Keratinocyte (primary cell): ENCODE measurements around the gene TRIL. TPM values are rescaled to one million over a fixed set of nuclear protein-coding genes. Genes with fewer than 3 reads are reported as not detected.

ENCODE experiments used
- DNase-seq: peaks from one replicate; pipeline ENCODE4 v3.0.0-alpha.2; 2011; ENCODE audit warnings: low read depth, missing footprints, low spot score
- FAIRE-seq: peaks from 2 replicates; lab custom pipeline; 2011; peaks lifted over from hg19 to GRCh38; lab: Jason Lieb, UNC
- H2AFZ ChIP-seq: 2 replicates; pipeline ENCODE4 v1.6.0; 2012; ENCODE audit warnings: low read length, control low read depth, inconsistent platforms; ENCODE audit not compliant: control insufficient read depth
- H3K27ac ChIP-seq: 2 replicates; pipeline ENCODE4 v1.5.1; 2011; ENCODE audit warnings: low read length; ENCODE audit not compliant: control insufficient read depth, insufficient read depth
- H3K27me3 ChIP-seq: 3 replicates; pipeline ENCODE4 v1.6.0; 2011; ENCODE audit warnings: low read length; ENCODE audit not compliant: control insufficient read depth, insufficient read depth; ENCODE audit errors: extremely low read depth
- H3K36me3 ChIP-seq, 2 experiments: 2 replicates in 1 of 2; 3 replicates in 1 of 2; pipeline ENCODE4 v1.5.1; 2011; ENCODE audit warnings: low read length in 2 of 2, mild to moderate bottlenecking in 1 of 2; ENCODE audit not compliant: control insufficient read depth in 2 of 2, insufficient read depth in 2 of 2; ENCODE audit errors: extremely low read depth in 1 of 2
- H3K4me1 ChIP-seq: 3 replicates; pipeline ENCODE4 v1.5.1; 2011; ENCODE audit warnings: low read length; ENCODE audit not compliant: control insufficient read depth, insufficient read depth; ENCODE audit errors: extremely low read depth
- H3K4me2 ChIP-seq: 3 replicates; pipeline ENCODE4 v1.6.0; 2011; ENCODE audit warnings: low read depth, low read length; ENCODE audit not compliant: control insufficient read depth, insufficient read depth; ENCODE audit errors: extremely low read depth
- H3K4me3 ChIP-seq, 3 experiments: fragments of 200-600 bp in 1 of 3; sonication (generic) in 1 of 3; 2 replicates in 2 of 3; 3 replicates in 1 of 3; pipeline ENCODE4 v1.5.1; 2011 to 2016; ENCODE audit warnings: low read length in 3 of 3, mild to moderate bottlenecking in 3 of 3, control low read depth in 2 of 3, inconsistent platforms in 1 of 3, low read depth in 1 of 3, mixed read lengths in 1 of 3, mixed run types in 1 of 3, moderate library complexity in 1 of 3; ENCODE audit not compliant: control insufficient read depth in 2 of 3, insufficient read depth in 2 of 3; ENCODE audit errors: extremely low read depth in 1 of 3
- H3K79me2 ChIP-seq: 2 replicates; pipeline ENCODE4 v1.6.0; 2012; ENCODE audit warnings: low read length; ENCODE audit not compliant: control insufficient read depth, insufficient read depth
- H3K9ac ChIP-seq: 3 replicates; pipeline ENCODE4 v1.6.0; 2011; ENCODE audit warnings: low read length; ENCODE audit not compliant: control insufficient read depth, insufficient read depth; ENCODE audit errors: extremely low read depth
- H3K9me1 ChIP-seq: 3 replicates; pipeline ENCODE4 v1.6.0; 2011; ENCODE audit warnings: low read length; ENCODE audit not compliant: control insufficient read depth, insufficient read depth; ENCODE audit errors: extremely low read depth
- H3K9me3 ChIP-seq: 2 replicates; pipeline ENCODE4 v1.5.1; 2012; ENCODE audit warnings: low read depth, low read length; ENCODE audit not compliant: control insufficient read depth
- H4K20me1 ChIP-seq: 3 replicates; pipeline ENCODE4 v1.6.0; 2011; ENCODE audit warnings: low read length; ENCODE audit not compliant: control insufficient read depth, insufficient read depth; ENCODE audit errors: extremely low read depth
- EZH2 ChIP-seq: IDR thresholded peaks from one replicate; pipeline ENCODE4 v1.6.1; 2012; ENCODE audit warnings: inconsistent platforms, mild to moderate bottlenecking, low read length, moderate library complexity
- dilution Hi-C: fragments of 300-500 bp; cut with MboI; formaldehyde crosslinking; loops from one replicate; pipeline ENCODE4 v1.7.0; 2020; ENCODE audit warnings: low sequenced_read_pairs; ENCODE audit not compliant: extremely low pct_ligation_motif_present
- polyA plus RNA-seq, 5 experiments: library from polyadenylated mRNA; depleted of rRNA in 3 of 5; stranded (reverse) in 3 of 5; stranded (forward) in 1 of 5; unstranded in 1 of 5; fragments of >200 nt; gene quantifications; 1 replicate in 1 of 5; 2 replicates in 3 of 5; 3 replicates in 1 of 5; pipeline versions ENCODE4 v1.2.1 to v1.2.3, GENCODE V29; 2011 to 2012; ENCODE audit warnings: missing spikeins in 2 of 5, low read depth in 1 of 5, low replicate concordance in 1 of 5
- TF ChIP-seq, protein P1 (sequence below), 3 experiments: IDR thresholded peaks in 1 of 3; conservative IDR thresholded peaks in 1 of 3; optimal IDR thresholded peaks in 1 of 3; 2 replicates in 2 of 3; 3 replicates in 1 of 3; pipeline versions ENCODE3 to v1.5.1; 2011; ENCODE audit warnings: low read length in 3 of 3, mild to moderate bottlenecking in 3 of 3, moderate library complexity in 2 of 3, control low read depth in 1 of 3, inconsistent platforms in 1 of 3; ENCODE audit not compliant: insufficient read depth in 2 of 3; ENCODE audit errors: extremely low read depth in 1 of 3

Gene TRIL
- polyA plus RNA-seq, 1 donor (not counting 4 experiments of a cell fraction or from before 2014, with no cell fraction given) = 0.03 TPM

- H3K9me1 ChIP-seq = no peaks in the 10 kb centered on the region
- no peaks in the 10 kb centered on the region for H3K79me2 ChIP-seq
- no peak for FAIRE-seq
- H2AFZ ChIP-seq = no peak overlapping the region
- no peak overlapping the region for H3K4me2 ChIP-seq
- no peaks in the 10 kb centered on the region for H3K9me3 ChIP-seq
- no peaks in the 10 kb centered on the region for H3K27me3 ChIP-seq
- dilution Hi-C loops = loop anchor here (25.0 kb wide), 1 partner anchor 175 kb away; no protein-coding TSS in a partner anchor
- H3K27ac ChIP-seq = no peak overlapping the region
- H3K4me3 ChIP-seq = no peak overlapping the region
- H3K36me3 ChIP-seq = no peaks in the 10 kb centered on the region
- H3K9ac ChIP-seq = no peak overlapping the region
- TF ChIP-seq EZH2 = no peak
- TF ChIP-seq, protein P1, sequence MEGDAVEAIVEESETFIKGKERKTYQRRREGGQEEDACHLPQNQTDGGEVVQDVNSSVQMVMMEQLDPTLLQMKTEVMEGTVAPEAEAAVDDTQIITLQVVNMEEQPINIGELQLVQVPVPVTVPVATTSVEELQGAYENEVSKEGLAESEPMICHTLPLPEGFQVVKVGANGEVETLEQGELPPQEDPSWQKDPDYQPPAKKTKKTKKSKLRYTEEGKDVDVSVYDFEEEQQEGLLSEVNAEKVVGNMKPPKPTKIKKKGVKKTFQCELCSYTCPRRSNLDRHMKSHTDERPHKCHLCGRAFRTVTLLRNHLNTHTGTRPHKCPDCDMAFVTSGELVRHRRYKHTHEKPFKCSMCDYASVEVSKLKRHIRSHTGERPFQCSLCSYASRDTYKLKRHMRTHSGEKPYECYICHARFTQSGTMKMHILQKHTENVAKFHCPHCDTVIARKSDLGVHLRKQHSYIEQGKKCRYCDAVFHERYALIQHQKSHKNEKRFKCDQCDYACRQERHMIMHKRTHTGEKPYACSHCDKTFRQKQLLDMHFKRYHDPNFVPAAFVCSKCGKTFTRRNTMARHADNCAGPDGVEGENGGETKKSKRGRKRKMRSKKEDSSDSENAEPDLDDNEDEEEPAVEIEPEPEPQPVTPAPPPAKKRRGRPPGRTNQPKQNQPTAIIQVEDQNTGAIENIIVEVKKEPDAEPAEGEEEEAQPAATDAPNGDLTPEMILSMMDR (optimal IDR thresholded peaks at IDR 0.05 in 1 of 3, IDR thresholded peaks at IDR 0.05 in 1 of 3, conservative IDR thresholded peaks at IDR 0.05 in 1 of 3; ENCODE audit: extremely low read depth in 1 of 3, insufficient read depth in 2 of 3, low read length in 3 of 3) = no peak
- H3K4me1 ChIP-seq = peaks cover 4% of the 10 kb centered on the region
- no peaks in the 10 kb centered on the region for H4K20me1 ChIP-seq
- no peak for DNase-seq
Measured at GRCh38 chr7:28937619-28938018, 20.5 kb downstream of the TRIL start.

DNA sequence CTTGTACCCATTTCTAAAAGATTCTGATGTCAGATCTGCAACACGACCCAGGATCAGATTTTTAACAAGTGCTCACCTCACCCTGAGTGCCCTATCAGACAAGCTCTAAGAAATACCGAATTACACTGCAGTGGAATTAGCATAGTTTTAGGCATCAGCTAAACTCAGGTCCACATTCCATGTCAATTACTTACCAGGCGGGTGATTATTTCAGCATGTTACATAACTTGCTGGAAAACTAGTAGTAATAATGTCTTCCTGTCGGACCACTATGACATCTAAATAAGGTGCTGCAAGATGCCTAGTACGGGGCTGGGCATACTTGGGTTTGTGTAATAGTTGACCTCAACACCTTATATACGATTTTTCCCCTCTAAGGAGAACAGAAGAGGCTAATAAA, 21.0 kb downstream of the TRIL start:
- Histone ChIP-seq H2AFZ (no peak overlapping the region), H3K36me3 (no peaks in the 10 kb centered on the region), H3K4me3 (no peak overlapping the region), H3K4me2 (no peak overlapping the region), H3K79me2 (no peaks in the 10 kb centered on the region), H3K27me3 (no peaks in the 10 kb centered on the region), H3K9ac (no peak overlapping the region), H3K4me1 (peaks cover 4% of the 10 kb centered on the region), H3K9me3 (no peaks in the 10 kb centered on the region), H4K20me1 (no peaks in the 10 kb centered on the region), H3K27ac (no peak overlapping the region), H3K9me1 (no peaks in the 10 kb centered on the region)
- FAIRE-seq (no peak), DNase-seq (no peak)
- TF ChIP-seq, protein P1 (optimal IDR thresholded peaks at IDR 0.05 in 1 of 3, IDR thresholded peaks at IDR 0.05 in 1 of 3, conservative IDR thresholded peaks at IDR 0.05 in 1 of 3; ENCODE audit: extremely low read depth in 1 of 3, insufficient read depth in 2 of 3, low read length in 3 of 3) = no peak
- TF ChIP-seq EZH2 = no peak
- dilution Hi-C loops = loop anchor here (25.0 kb wide), 1 partner anchor 175 kb away; no protein-coding TSS in a partner anchor
